Inferior parietal cortex (tissue), 1 donor: ENCODE data around the gene SQSTM1.
"Not testable (repeated sequence)": the region's sequence is repeated elsewhere in the genome, so short reads cannot be mapped to it uniquely, and the experiment has no call there.

Experiments used
- DNase-seq: peaks from one replicate; pipeline ENCODE4 v3.0.0-alpha.2; 2016; ENCODE audit errors: extremely low spot score

Gene SQSTM1

DNA sequence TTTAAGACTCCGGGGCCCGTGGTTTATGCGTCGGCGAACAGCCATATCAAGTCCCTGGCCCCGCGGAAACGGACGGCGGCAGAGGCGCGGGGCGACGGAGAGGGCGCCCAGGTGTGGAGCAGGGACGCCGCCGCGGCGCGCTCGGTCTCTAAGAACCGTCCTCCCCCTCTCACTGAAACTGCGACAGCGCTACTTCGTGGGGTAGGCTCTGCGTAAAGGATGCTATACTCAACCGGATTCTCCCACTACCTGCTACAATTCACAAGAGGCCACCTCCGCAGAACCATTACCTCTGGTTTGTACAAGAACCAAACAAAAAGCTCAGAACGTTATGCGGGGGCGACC lies 37.5 kb downstream of the SQSTM1 start:
- peak; percentile 62 for DNase-seq

DNA sequence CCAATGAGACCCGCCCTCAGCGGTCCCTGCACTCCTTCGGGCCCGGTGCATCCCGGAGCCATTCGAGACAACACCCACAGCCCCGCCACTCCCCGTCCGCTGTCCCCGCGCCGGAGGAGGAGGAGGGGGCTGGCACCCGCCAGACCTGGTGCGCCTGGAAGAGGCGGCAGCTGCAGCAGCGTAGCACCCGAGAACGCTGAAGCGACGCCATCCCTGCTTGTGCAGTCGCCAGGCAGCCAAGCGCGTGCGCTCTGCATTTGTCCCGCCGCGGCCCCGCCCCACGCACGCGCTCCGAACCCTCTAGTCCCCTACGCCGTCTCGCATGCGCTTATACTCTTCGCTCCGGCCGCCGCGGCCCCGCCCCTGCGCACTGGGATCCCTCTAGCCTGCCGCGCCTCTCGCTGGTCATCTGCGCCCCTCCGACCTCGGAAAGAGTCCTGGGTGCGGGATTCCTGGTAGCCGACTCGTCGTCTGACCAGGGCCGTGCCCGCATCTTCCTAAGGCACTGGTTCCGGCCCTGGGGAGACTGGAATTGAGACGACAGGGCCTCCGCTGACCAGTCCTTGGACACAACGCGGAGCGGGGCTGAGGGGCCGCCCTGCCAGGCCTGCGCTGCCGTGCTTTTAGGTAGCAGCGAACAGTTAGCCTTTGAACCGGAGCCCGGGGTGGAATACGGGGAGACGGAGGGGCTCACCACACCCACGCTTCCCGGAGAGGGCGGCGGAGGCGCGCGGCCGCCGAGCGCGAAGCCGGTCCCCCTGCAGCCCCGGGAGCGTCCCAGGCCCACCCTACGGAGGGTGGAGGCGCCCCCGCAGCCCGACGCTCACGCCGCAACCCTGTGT lies 38.1 kb downstream of the SQSTM1 start, which contains the start of gene MRNIP:
Gene MRNIP, minus strand, starts transcription at position 232 of the 842 bp plus-strand sequence. Its CDS starts 21 bp downstream, at position 211.
- DNase-seq = peak; percentile 95

DNA sequence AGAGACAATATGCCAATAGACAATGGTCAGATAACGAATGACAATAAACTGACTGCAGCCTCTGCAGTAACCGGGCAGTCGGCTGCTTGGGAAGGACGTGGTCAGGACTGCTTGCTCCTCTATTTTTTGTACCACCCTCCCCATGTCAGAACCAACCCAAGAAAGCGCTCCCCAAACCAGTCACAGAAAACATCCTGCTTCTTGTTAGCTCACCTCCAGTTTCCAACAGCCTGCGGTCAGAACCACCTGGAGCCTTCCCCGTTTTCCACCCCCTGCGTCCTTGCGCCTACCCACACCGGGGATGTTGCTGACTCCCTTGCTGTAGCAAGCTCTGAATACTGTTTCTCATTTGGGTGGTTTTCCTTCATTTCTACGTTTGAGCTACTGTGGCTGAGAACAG lies 39.6 kb downstream of the SQSTM1 start:
- no peak for DNase-seq

DNA sequence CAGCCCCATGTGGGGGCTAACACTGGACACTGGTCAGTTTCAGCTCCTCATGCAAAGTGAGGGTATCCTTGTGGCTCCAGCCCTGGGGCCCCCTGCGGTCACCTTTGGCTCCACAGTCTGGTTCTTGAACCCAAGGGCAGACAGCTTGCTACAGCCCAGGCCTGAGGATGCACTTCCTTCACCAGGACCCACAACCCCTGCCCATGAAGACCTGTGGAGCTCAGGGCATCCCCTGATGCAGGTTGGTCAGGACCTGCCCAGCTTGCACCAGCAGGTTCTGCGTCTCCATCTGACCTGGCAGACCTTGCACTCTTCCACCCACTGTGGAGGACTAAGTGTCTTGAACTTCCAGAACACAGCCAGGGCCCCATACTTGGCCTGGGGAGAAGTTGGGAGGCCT lies 41.6 kb downstream of the SQSTM1 start:
- DNase-seq = no peak

DNA sequence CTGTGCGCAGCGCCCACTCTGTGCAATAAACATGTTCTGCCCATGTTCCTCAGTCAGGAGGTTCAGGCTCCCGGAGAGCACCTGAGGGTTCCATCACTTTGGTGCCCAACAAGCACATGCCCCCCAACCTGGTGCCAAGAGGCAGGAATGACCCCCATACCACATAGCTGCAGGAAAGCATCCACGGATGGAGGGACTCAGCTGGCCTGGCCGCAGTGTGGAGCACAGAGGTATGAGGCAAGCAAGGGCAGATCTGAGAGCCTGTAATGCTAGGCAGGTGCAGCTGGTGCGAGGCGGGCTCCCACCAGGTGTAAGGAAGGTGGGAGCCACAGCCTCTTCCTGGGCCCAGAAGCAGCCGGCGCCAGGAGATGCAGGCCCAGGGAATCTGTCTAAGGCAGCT lies 42.2 kb downstream of the SQSTM1 start:
- DNase-seq = no peak

DNA sequence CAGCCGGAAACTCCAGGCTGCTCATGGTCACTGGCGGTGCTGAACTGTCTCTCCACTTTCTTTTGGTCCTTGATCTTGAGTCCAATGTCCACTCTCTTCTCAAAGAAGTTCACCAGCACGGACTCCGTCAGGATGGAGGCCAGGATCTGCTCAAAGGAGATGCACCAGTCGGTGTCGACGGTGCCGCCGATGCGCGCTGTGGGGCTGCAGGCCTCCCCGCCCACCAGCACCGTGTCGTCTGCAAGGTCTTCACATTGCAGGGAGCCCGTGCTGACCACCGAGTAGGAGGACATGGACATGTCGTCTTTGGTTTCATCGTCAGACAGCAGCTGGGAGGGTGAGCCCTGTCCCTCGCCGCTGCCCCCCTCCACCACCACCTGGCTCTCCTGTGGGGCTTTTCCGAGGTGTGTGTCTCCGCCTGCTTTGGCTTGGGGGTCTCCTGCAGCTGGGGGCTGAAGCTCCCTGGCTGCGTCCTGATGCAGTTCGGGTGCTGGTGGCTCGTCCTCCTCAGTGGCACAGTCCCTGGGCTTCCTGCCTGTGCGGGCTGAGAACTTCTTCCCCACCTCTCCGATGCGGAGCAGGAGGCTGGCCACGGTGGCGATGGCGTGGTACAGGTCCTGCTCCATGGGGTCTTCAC lies 42.9 kb downstream of the SQSTM1 start:
- DNase-seq = no peak

DNA sequence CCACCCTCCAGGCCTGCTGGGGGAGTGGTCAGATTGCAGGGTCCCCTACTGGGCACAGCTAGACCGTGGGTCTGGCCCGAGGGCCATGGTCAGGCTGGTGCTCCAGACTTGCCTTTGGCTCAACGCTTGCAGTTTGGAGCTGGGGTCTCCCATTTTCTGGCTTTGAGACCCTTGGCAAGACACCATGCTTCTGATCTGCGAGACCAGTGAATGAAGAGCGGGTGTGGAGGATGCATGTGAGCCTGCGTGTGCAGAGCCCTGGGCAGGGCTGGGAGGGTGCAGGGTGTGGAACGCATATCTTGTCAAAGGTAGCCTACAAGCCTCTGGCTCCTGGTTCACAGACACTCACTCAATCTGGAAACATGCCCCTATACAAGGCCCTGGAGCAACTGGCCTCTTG lies 44.0 kb downstream of the SQSTM1 start:
- DNase-seq = no peak

DNA sequence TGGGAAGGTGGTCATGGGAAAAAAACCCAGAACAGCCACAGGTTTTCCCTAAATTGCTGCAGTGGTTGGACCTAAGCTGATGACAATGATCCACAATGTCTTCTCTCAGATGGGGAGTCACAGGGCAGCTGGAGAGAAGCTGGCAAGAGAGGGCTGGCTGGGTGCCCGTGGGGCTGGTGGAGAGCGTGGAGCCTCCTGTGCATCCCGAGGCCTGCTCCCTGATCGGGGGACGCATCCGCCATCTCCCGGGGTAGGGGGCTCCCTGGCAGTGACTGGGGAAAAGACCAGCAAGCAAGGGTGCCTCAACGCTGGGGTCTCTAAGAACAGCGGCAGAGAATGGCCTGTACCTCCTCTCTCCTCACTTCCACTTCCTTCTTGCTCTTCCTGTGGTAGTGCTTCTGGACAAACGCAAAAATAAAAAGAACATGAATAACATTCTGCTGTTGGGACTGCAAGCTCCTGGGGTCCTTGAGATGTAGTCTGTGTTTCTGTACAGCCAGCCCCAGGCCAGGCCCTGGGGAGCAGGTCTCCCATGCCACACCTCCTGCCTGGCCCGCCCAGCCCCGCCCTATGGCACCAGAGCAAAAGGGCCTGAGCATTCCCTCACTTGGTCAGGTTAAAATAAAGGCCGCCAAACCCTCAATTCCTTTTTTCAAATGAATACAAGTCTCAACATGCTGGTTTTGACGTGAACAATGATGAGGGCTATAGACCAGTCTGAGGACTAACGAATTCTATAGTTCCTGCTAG lies 45.0 kb downstream of the SQSTM1 start:
- DNase-seq = peak; percentile 21

DNA sequence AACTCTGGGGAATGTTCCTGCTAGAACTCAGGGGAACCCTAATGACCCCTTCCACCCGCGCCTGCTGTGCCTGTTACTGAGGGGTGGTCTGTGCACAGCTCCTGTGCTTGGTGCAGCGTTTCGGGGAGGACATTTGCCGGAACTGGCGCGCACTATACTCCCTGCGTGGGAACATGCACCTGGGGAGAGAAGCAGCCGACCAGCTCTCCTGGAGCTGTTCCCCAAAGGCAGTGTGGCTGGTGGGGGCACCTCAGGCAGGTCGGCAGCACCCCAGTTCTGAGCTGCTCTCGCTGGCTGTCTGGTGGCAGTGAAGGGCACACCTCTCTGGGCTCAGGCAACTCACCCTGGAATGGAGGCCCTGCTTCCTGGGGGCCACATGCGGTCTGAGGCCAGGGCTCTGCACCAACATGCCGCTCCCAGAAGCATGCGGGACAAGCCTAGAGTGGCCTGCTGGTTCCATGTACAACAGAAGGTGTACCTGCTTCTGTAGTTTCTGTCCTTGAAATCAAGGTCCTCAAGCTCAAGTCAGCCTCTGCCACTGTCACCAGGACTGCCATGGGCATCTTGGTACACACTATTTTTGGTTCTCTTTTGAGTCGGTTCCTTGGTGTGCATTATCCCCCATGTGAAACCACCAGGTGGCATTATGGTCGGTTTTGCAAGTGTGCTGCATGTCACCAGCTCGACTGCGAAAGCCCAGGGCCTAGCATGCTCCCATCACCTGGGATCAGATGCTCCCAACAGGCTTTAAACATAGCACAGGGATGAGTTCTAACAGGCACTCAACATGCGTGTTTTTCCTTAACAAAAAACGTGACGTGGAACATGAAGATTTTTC lies 45.8 kb downstream of the SQSTM1 start:
- DNase-seq = peak; percentile 40

DNA sequence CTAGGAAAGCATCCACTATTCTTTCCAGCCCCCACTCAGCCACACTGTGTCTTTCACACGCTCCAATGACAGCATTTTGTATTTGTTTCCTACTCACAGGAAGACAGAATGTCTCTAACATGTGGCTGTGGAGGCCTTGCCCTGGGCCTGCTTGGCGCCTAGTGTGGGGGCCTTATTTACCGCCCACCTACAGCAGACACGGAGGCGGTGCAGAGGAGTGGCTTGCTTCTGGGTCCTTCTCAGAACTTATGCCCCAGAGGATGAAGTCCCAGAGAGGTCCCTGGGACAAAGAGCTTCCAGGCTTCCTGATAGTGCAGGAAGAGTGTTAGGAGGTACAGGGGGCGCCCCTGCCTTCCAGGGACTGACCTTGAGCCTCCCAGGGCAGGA lies 46.4 kb downstream of the SQSTM1 start:
- no peak for DNase-seq

DNA sequence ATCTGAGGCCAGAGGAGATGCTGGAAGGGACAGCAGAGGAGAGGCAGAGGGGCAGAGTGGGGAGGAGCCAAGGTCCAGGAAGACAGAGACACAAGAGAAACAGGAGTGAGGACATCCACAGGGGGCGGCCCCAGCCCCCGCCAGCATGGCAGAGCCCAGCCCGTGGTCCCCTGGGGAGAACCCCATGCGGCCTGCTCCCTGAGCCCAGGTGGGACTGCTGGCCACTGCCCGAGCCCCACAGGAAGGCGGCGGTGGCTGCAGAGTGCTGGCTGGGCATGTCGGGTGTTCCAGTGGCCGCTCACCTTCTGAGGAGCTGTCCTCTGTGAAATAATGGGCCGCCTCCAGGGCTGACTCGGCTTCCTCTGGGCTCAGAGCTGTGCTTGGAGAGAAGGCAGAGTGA lies 46.8 kb downstream of the SQSTM1 start:
- no peak for DNase-seq

DNA sequence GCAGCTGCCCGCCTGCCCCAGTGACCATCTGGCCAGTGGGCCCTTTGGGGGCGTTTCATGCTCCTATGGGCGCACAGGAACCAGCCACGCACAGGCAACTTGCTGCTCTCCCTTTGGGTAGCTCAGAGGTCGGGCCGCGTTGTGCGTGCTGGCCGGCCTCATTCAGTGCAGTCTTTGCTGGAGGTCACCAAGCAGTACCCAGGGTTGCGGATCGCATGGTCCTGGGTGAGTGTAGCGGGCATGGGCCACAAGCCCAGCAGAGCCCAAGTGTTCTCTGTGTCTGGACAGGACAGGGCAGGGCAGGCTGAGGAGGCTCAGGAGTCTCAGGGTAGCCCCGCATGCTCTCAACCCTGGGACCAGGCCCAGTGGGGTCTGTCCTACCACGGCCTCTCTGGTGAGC lies 47.8 kb downstream of the SQSTM1 start:
- no peak for DNase-seq

DNA sequence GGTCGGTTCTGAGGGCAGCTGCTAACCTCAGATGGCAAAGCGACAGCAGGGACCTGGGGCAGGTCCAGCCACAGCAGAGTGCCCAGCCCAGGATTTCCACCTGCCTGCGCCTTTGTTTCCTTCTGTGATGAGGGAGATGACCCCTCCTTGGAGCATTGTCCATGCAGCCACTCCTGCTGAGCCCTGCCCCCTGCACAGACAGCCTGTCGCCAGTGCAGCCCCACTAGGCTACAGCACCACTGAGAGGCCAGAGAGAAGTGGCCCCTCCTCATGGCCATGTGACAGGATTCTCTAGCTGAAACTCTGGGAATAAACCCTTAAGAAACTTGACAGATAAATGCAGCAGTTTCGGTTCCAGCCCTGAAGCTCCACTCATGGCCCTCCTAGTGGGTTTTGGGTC lies 48.4 kb downstream of the SQSTM1 start:
- DNase-seq = no peak

DNA sequence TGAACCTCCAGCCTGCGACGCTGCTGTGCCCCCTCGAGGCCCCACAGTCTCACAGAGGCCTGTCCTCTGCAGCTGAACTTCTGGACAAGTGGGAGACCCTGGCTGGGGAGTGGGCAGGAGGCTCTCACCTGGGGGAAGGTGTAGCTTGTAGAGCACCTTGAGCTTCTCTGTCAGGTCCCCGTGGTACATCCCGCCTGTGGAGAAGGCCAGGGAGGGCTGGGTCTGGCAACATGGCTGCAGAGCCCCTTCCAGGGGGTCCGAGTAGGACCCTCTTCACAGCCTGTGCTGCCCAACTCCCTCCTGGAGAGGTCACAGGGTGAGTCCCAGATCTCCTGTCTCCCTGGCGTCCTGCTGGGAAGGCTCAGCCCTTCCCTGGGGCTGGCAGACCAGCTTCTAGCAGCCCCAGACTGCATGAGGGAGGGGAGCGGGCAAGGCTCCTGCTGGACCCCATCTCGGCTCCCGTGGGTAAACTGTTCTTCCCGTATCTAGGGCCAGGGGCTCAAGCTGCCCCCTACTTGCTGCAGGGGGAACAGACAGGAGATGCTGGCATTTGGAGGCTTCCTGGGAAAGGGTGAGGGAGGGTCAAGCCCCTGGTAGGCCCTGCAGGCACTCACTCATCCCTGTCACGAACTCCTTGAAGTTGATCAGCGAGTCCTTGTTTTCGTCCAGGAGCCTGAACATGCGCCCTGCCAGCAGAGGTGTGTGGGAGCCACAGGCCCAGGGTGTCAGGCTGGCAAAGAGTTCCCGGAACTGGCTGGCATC lies 49.1 kb downstream of the SQSTM1 start:
- DNase-seq = no peak

DNA sequence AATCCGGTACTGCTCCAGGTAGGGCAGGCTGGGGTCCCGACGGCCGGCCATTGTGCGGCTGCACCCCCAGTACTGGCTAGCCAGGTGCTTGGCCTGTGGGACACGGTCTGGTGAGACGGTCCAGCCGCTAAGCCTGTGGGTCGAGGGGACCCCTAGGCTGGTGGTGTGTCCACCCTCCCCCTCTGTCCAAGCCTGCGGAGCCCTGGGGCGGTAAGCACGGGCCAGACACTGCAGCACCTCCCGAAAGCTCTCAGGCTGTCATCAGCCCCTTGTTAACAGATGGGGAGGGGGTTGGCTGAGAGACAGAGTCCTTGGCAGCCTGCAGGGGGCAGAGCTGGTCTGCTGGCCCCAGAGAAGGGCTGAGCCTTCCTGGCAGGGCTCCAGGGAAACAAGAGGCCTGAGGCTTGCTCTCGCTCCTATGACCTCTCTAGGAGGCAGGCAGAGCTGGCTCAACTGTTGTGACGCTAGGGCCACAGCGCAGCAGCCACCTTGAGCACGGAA lies 49.7 kb downstream of the SQSTM1 start:
- no peak for DNase-seq

DNA sequence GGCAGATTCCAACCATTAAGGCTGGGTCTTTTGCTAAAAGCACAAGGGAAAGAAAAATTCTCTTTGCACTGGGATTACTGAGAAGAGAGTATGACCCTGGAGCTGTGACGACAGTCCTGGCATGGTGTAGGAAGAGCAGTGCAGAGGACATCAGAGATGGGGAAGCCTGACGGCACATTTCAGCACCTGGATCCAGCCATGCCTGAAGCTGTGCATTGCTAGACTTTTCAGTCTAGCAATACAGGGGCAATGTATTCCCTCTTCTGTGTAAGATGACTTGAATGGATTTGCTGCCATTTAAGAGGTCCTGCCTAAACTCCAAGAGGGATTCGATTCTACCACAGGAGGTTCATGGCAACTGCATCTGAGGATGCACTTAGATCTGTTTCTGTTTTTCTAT lies 50.2 kb downstream of the SQSTM1 start:
- no peak for DNase-seq

DNA sequence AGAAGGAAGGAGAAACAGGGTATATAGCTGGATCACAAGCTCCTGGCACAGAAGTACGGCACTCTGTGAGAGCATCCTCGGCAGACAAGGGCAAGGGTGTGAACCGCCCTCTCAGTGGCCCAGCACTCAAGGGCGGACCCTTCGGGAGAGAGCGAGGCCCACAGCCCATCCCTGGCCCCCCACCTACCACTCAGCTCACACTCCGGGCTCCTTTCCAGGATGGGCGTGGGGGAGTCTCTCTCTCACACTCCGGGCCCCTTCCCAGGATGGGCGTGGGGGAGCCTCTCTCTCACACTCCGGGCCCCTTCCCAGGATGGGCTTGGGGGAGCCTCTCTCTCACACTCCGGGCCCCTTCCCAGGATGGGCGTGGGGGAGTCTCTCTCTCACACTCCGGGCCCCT lies 50.8 kb downstream of the SQSTM1 start:
- DNase-seq = not testable (repeated sequence)

DNA sequence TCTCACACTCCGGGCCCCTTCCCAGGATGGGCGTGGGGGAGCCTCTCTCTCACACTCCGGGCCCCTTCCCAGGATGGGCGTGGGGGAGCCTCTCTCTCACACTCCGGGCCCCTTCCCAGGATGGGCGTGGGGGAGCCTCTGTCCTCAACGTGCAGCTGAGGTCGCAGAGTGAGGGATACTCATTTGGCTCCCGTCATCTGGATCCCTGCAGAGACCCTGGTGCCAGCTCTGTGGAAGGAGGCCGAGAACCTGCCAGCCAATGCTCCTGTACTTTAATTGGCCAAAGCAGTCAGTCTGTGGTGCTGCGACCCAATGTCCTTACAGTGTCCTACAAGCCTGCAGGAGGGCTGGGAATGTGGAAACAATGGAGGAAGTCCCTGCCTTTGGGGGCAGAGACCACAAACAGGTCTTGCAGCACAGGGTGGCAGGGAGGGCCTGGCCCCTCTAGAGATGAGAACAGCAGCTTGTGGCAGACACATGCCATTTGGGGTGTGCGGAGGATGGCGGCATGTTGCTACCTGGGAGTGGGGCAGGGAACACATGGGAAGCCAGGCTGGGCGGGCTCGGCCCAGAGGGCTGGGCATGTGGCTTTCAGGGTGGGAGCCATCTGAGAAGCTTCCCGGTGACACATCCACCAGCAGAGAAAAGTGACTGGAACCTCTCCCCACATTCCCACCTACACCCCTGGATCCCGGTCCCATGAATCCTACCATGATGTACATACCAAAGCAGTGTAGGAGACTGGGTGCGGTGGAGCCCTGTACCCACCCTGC lies 51.5 kb downstream of the SQSTM1 start:
- DNase-seq = no peak

DNA sequence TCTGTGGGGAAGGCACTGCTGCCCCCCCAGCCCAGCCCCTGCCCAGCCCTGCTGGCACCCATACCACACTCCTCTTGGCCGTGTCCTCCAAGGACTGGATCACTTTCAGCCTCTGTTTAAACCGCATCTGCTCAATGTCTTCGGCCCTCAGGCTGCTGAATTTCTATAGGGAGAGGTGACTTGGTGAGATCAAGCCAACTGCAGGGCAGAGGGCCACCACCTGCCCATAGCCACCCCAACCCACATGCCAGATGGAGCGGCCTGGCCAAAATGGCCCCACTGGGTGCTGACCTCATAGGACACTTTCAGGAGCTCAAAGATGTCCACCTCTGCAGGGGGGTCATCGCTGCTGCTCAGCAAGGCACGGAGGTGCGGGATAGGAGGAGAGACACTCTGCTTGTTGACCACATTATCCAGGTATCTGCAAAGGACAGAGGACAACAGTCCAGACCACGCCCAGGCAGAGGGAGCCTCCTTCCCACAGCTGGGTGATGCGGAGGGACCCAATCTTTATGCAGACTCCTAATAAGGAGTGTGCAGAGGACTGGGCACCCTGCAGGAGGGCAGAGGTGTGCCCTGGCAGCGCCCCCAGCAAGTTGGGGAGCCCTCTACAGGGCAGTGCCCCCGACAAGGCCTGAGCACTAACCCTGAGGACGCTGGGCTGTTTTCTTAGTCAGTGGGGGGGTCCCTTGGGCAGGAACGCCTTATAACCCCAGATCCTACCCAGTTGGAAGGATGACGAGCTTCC lies 52.3 kb downstream of the SQSTM1 start:
- no peak for DNase-seq
